ENCODE measurements around the gene KRTAP5-9.
"Not testable (repeated sequence)": the region's sequence is repeated elsewhere in the genome, so short reads cannot be mapped to it uniquely, and the experiment has no call there.

KRTAP5-9 gene

GRCh38 chr11:71572811-71573210 lies 24.6 kb downstream of the KRTAP5-9 start:
- H3K4me3 ChIP-seq (replicated peaks in 1 of 2; ENCODE audit: low read depth in 2 of 2, low read length in 2 of 2): no peak overlapping the region
- no peak for TF ChIP-seq CTCF (IDR thresholded peaks at IDR 0.05; ENCODE audit: low read depth, low read length)
- DNase-seq (ENCODE audit: low read depth in 2 of 2): no peak

- no peak for DNase-seq (ENCODE audit: low read depth in 2 of 2)
- TF ChIP-seq CTCF (IDR thresholded peaks at IDR 0.05; ENCODE audit: low read depth, low read length): no peak
Measured at GRCh38 chr11:71574418-71574817, 26.2 kb downstream of the KRTAP5-9 start.

GRCh38 chr11:71575723-71576424 lies 27.7 kb downstream of the KRTAP5-9 start:
- DNase-seq (ENCODE audit: low read depth in 2 of 2): no peak

More at GRCh38 chr11:71574418-71574817, 26.2 kb downstream of the KRTAP5-9 start:
- no peak overlapping the region for H3K4me3 ChIP-seq (replicated peaks in 1 of 2; ENCODE audit: low read depth in 2 of 2, low read length in 2 of 2)

GRCh38 chr11:71576688-71577465 lies 28.7 kb downstream of the KRTAP5-9 start:
- not testable (repeated sequence) for DNase-seq (ENCODE audit: low read depth in 2 of 2); H3K4me3 ChIP-seq (replicated peaks in 1 of 2; ENCODE audit: low read depth in 2 of 2, low read length in 2 of 2)

More at GRCh38 chr11:71575723-71576424, 27.7 kb downstream of the KRTAP5-9 start:
- no peak overlapping the region for H3K4me3 ChIP-seq (replicated peaks in 1 of 2; ENCODE audit: low read depth in 2 of 2, low read length in 2 of 2)
- TF ChIP-seq CTCF (IDR thresholded peaks at IDR 0.05; ENCODE audit: low read depth, low read length): no peak

- no peak overlapping the region for H3K4me3 ChIP-seq (replicated peaks in 1 of 2; ENCODE audit: low read depth in 2 of 2, low read length in 2 of 2)
- DNase-seq (ENCODE audit: low read depth in 2 of 2): no peak
- TF ChIP-seq CTCF (IDR thresholded peaks at IDR 0.05; ENCODE audit: low read depth, low read length): no peak
Measured at GRCh38 chr11:71577469-71578004, 29.3 kb downstream of the KRTAP5-9 start.

GRCh38 chr11:71579513-71579912 lies 31.3 kb downstream of the KRTAP5-9 start:
- not testable (repeated sequence) for H3K4me3 ChIP-seq (replicated peaks in 1 of 2; ENCODE audit: low read depth in 2 of 2, low read length in 2 of 2); DNase-seq (ENCODE audit: low read depth in 2 of 2)

GRCh38 chr11:71580057-71581003 lies 32.1 kb downstream of the KRTAP5-9 start:
- H3K4me3 ChIP-seq (replicated peaks in 1 of 2; ENCODE audit: low read depth in 2 of 2, low read length in 2 of 2): no peak overlapping the region
- DNase-seq (ENCODE audit: low read depth in 2 of 2): peak; percentile 88 to 92
- peak; percentile 89 for TF ChIP-seq CTCF (IDR thresholded peaks at IDR 0.05; ENCODE audit: low read depth, low read length)
